DOHH2 (cell line): ENCODE results near the gene SLC6A13.

Source experiments
- EZH2phosphoT487 ChIP-seq: fragments of 200-600 bp; sonication (generic); IDR thresholded peaks from 2 replicates; pipeline ENCODE4 v1.6.1; 2017; ENCODE audit warnings: borderline replicate concordance, mild to moderate bottlenecking, antibody characterized with exemption, low read length, moderate library complexity, mixed read lengths
- TF ChIP-seq, protein P1 (sequence below): fragments of 200-600 bp; sonication (generic); IDR thresholded peaks from one replicate; pipeline ENCODE4 v1.5.1; 2014; ENCODE audit warnings: antibody characterized with exemption, mild to moderate bottlenecking, low read depth, low read length; ENCODE audit not compliant: poor library complexity, severe bottlenecking

DNA sequence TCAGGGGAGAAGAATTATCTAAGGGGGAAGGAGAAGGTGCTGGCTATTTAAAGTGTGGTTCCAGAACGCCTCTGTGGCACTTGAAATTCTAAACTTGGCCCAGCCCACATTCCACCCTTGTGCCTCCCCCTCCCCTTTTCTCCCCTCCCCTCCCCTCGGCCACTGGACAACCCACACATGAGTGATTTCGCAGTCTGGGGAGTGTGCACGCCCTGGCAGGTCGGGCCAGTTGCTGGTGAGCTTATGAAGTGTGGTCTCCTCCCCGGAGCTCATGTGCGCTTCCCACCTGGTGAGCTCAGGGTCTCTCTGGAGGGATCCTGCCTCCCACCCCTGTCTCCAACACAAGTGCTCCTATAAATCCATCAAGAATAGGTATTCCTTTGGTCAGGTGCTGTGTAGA lies at the start of gene SLC6A13:
- TF ChIP-seq, protein P1, sequence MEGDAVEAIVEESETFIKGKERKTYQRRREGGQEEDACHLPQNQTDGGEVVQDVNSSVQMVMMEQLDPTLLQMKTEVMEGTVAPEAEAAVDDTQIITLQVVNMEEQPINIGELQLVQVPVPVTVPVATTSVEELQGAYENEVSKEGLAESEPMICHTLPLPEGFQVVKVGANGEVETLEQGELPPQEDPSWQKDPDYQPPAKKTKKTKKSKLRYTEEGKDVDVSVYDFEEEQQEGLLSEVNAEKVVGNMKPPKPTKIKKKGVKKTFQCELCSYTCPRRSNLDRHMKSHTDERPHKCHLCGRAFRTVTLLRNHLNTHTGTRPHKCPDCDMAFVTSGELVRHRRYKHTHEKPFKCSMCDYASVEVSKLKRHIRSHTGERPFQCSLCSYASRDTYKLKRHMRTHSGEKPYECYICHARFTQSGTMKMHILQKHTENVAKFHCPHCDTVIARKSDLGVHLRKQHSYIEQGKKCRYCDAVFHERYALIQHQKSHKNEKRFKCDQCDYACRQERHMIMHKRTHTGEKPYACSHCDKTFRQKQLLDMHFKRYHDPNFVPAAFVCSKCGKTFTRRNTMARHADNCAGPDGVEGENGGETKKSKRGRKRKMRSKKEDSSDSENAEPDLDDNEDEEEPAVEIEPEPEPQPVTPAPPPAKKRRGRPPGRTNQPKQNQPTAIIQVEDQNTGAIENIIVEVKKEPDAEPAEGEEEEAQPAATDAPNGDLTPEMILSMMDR, result no peak
- TF ChIP-seq EZH2phosphoT487, result no peak
